HCT116 (cell line): ENCODE results near the gene UQCR11. TPM values are rescaled to one million over a fixed set of nuclear protein-coding genes. Genes with fewer than 3 reads are reported as not detected.

Experiments
- ATAC-seq: fragments of 200-7000 bp; cut with Tn5 transposase; 2 replicates; pipeline ENCODE4 v1.9.1; 2020; ENCODE audit warnings: mild to moderate bottlenecking, moderate library complexity
- BruUV-seq: library from RNA; stranded (reverse); fragments of 400-500 nt; replicated peaks from 2 replicates; lab custom pipeline; 2021; lab: Mats Ljungman, UMichigan
- CTCF ChIA-PET: fragments of 300-600 bp; sonication (Branson Sonifier 250); formaldehyde crosslinking; loops from one replicate; lab custom pipeline; 2021; ENCODE audit warnings: antibody characterized with exemption; lab: Charles Lee
- POLR2A ChIA-PET: fragments of 300-600, 350-600 bp; sonication (Branson Sonifier 250); formaldehyde crosslinking; loops from one replicate; lab custom pipeline; 2021; ENCODE audit warnings: antibody characterized with exemption; lab: Charles Lee
- RAD21 ChIA-PET, 2 experiments: fragments of 300-600 bp; sonication (Branson Sonifier 250); formaldehyde crosslinking; loops; one replicate each; lab custom pipeline; 2023; ENCODE audit warnings: low total read pairs in 2 of 2; ENCODE audit not compliant: uncharacterized antibody in 2 of 2, unreplicated experiment in 2 of 2, low non-redundant PET in 1 of 2; lab: Charles Lee
- DNase-seq: peaks from one replicate; pipeline ENCODE4 v3.0.0-alpha.2; 2010; ENCODE audit warnings: low read depth, low spot score
- H2AFZ ChIP-seq: fragments of 200-600 bp; shearing (Covaris generic), sonication (generic); 2 replicates; pipeline ENCODE4 v1.6.1; 2017; ENCODE audit warnings: low read depth, mixed run types, mixed read lengths, antibody characterized with exemption, low read length; ENCODE audit not compliant: poor library complexity, severe bottlenecking
- H3K27ac ChIP-seq: 2 replicates; pipeline ENCODE4 v1.5.1; 2012; ENCODE audit warnings: low read depth, low read length
- H3K27me3 ChIP-seq: fragments of 200-600 bp; sonication (generic); 2 replicates; pipeline ENCODE4 v1.6.1; 2016; ENCODE audit warnings: mixed run types, low read length, mixed read lengths; ENCODE audit not compliant: insufficient read depth
- H3K36me3 ChIP-seq, 2 experiments: fragments of 200-500 bp in 1 of 2; fragments of 200-600 bp in 1 of 2; sonication (Bioruptor generic) in 1 of 2; sonication (generic) in 1 of 2; 2 replicates each; pipeline versions ENCODE4 v1.5.1 to v1.6.1; 2014 to 2016; ENCODE audit warnings: low read length in 2 of 2, inconsistent platforms in 1 of 2, mixed read lengths in 1 of 2, mixed run types in 1 of 2; ENCODE audit not compliant: insufficient read depth in 2 of 2, control insufficient read depth in 1 of 2
- H3K4me1 ChIP-seq, 2 experiments: fragments of 200-600 bp in 1 of 2; sonication (generic) in 1 of 2; 2 replicates each; pipeline versions ENCODE4 v1.5.1 to v1.6.1; 2012 to 2017; ENCODE audit warnings: low read length in 2 of 2, inconsistent platforms in 1 of 2, mild to moderate bottlenecking in 1 of 2, mixed read lengths in 1 of 2, mixed run types in 1 of 2, moderate library complexity in 1 of 2; ENCODE audit not compliant: insufficient read depth in 2 of 2, control insufficient read depth in 1 of 2
- H3K4me2 ChIP-seq: fragments of 200-600 bp; sonication (generic); 2 replicates; pipeline ENCODE4 v1.6.1; 2017; ENCODE audit warnings: mixed run types, low read length, mixed read lengths
- H3K4me3 ChIP-seq, 2 experiments: fragments of 200-600 bp in 1 of 2; sonication (generic) in 1 of 2; replicated peaks in 1 of 2; 2 replicates each; pipeline ENCODE4 v1.5.1; 2011 to 2016; ENCODE audit warnings: low read length in 2 of 2, control low read depth in 1 of 2, low read depth in 1 of 2, mild to moderate bottlenecking in 1 of 2, mixed read lengths in 1 of 2, mixed run types in 1 of 2
- H3K79me2 ChIP-seq: fragments of 200-600 bp; sonication (generic); 2 replicates; pipeline ENCODE4 v1.6.1; 2017; ENCODE audit warnings: mild to moderate bottlenecking, mixed run types, low read length, moderate library complexity, mixed read lengths; ENCODE audit not compliant: insufficient read depth
- H3K9ac ChIP-seq: fragments of 200-600 bp; sonication (generic); 2 replicates; pipeline ENCODE4 v1.6.1; 2016; ENCODE audit warnings: low read length, mixed read lengths
- H3K9me2 ChIP-seq: fragments of 200-600 bp; sonication (generic), shearing (Covaris generic); 2 replicates; pipeline ENCODE4 v1.6.1; 2017; ENCODE audit warnings: mixed run types, mild to moderate bottlenecking, moderate library complexity; ENCODE audit not compliant: insufficient read depth
- H3K9me3 ChIP-seq, 2 experiments: fragments of 200-500 bp in 1 of 2; fragments of 200-600 bp in 1 of 2; sonication (Bioruptor generic) in 1 of 2; sonication (generic) in 1 of 2; 2 replicates each; pipeline ENCODE4 v1.6.1; 2014 to 2017; ENCODE audit warnings: low read length in 2 of 2, mixed read lengths in 2 of 2, inconsistent platforms in 1 of 2, low read depth in 1 of 2, mild to moderate bottlenecking in 1 of 2, mixed run types in 1 of 2, moderate library complexity in 1 of 2; ENCODE audit not compliant: control insufficient read depth in 1 of 2, insufficient read depth in 1 of 2
- H4K20me1 ChIP-seq: fragments of 200-600 bp; sonication (generic), shearing (Covaris generic); 2 replicates; pipeline ENCODE4 v1.6.1; 2017; ENCODE audit warnings: mixed run types, mild to moderate bottlenecking, moderate library complexity; ENCODE audit not compliant: insufficient read depth
- CEBPB ChIP-seq: IDR thresholded peaks from 2 replicates; pipeline ENCODE4 v1.6.1; 2012; ENCODE audit warnings: low read depth
- FOSL1 ChIP-seq: IDR thresholded peaks from 2 replicates; pipeline ENCODE4 v1.6.1; 2012; ENCODE audit warnings: low read depth
- JUND ChIP-seq: IDR thresholded peaks from 2 replicates; pipeline ENCODE4 v1.6.1; 2012
- POLR2AphosphoS5 ChIP-seq: IDR thresholded peaks from 2 replicates; pipeline ENCODE4 v1.6.1; 2011; ENCODE audit warnings: mild to moderate bottlenecking, low read depth, low read length, moderate library complexity
- RAD21 ChIP-seq: IDR thresholded peaks from 2 replicates; pipeline ENCODE4 v1.6.1; 2012; ENCODE audit warnings: low read depth, mild to moderate bottlenecking
- SIN3A ChIP-seq: IDR thresholded peaks from 2 replicates; pipeline ENCODE4 v1.6.1; 2012; ENCODE audit warnings: low read depth
- SP1 ChIP-seq: IDR thresholded peaks from 2 replicates; pipeline ENCODE4 v1.6.1; 2012; ENCODE audit warnings: low read depth
- SRF ChIP-seq: IDR thresholded peaks from 2 replicates; pipeline ENCODE4 v1.6.1; 2012; ENCODE audit warnings: low read depth
- TCF7L2 ChIP-seq: IDR thresholded peaks from 2 replicates; pipeline ENCODE4 v1.7.0; 2011; ENCODE audit warnings: borderline replicate concordance, inconsistent platforms; ENCODE audit not compliant: insufficient read depth, insufficient read length; ENCODE audit errors: extremely low read depth
- YY1 ChIP-seq: IDR thresholded peaks from 2 replicates; pipeline ENCODE4 v1.6.1; 2011; ENCODE audit warnings: low read length, low read depth, moderate library complexity, mild to moderate bottlenecking; ENCODE audit not compliant: insufficient replicate concordance; ENCODE audit errors: extremely low read depth
- ZNF274 ChIP-seq: fragments of 200-500 bp; sonication (Bioruptor generic); IDR thresholded peaks from 2 replicates; pipeline ENCODE4 v1.6.1; 2014; ENCODE audit warnings: mild to moderate bottlenecking, low read depth, low read length, inconsistent platforms
- intact Hi-C: fragments of 100-400 bp; cut with micrococcal nuclease; formaldehyde crosslinking; loops from 2 replicates; pipeline ENCODE4 v1.10.0; 2022
- total RNA-seq: library from RNA; stranded (reverse); gene quantifications from one replicate; pipeline ENCODE4 v1.2.1, GENCODE V29; 2021; ENCODE audit not compliant: unreplicated experiment
- TF ChIP-seq, protein P1 (sequence below): IDR thresholded peaks from 2 replicates; pipeline ENCODE4 v1.6.1; 2012
- TF ChIP-seq, protein P2 (sequence below): IDR thresholded peaks from 2 replicates; pipeline ENCODE4 v1.6.1; 2012
- TF ChIP-seq, protein P3 (sequence below), 3 experiments: fragments of 200-600 bp in 1 of 3; sonication (generic) in 1 of 3; IDR thresholded peaks in 2 of 3; conservative IDR thresholded peaks in 1 of 3; 2 replicates each; pipeline ENCODE4 v1.5.1; 2012 to 2017; ENCODE audit warnings: low read depth in 2 of 3, low read length in 2 of 3, antibody characterized with exemption in 1 of 3, borderline replicate concordance in 1 of 3, control low read depth in 1 of 3, mild to moderate bottlenecking in 1 of 3, mixed read lengths in 1 of 3, mixed run types in 1 of 3, moderate library complexity in 1 of 3; ENCODE audit not compliant: insufficient read depth in 1 of 3

UQCR11 gene
- total RNA-seq, 1 experiment from 2014 or later: 303 TPM

DNA sequence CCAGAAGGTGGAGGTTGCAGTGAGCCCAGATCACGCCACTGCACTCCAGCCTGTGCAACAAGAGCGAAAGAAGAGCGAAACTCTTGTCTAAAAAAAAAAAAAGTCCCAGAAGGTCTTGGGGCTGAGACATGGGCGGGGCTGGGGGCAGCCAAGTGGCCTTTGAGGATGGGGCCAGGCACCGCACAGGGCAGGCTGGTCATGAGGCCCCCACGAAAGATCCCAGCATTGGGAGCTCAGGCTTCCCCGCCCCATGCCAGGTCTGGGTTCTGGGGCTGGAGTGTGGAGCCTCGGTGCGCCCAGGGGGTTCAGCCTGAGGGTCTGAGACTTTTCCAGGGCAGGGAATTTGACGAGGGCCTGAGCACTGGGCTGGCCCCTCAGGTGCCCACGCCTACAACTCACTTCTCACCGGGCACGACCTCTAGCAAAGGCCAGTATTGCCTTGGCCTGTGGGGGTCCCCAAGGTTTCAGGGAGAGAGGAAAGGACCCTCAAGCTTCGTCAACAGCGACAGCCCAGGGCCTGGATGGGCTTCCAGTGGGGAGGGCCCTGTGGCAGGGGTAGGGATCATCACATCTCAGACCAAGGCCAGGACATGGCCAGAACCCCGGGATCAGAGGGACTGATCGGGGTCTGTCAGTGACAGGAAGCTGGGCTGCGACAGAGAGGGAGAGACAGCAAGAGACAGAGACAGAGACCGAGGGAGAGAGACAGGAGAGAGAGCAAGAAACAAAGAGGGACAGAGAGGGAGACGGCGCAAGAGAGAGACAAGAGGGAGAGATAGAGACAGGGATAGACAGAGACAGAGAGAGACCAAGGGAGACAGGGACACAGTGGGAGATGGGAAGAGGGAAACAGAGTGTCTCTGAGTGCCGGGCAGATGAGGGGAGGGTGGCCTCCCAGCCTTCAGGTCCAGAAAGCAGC lies 29.7 kb downstream of the UQCR11 start:
- Histone ChIP-seq H3K4me3 (no peak overlapping the region), H3K9me2 (no peaks in the 10 kb centered on the region), H4K20me1 (no peaks in the 10 kb centered on the region), H3K4me2 (no peak overlapping the region), H3K9me3 (no peaks in the 10 kb centered on the region), H2AFZ (no peak overlapping the region), H3K4me1 (no peaks in the 10 kb centered on the region), H3K36me3 (peaks cover 4 to 5% of the 10 kb centered on the region in 2 experiments; a peak in 1 of 4 replicates), H3K9ac (no peak overlapping the region), H3K27ac (no peak overlapping the region), H3K79me2 (no peaks in the 10 kb centered on the region), H3K27me3 (no peaks in the 10 kb centered on the region)
- POLR2A ChIA-PET: no interaction called here
- TF ChIP-seq ZNF274 (no peak), JUND (no peak), RAD21 (no peak), CEBPB (no peak), FOSL1 (no peak), TCF7L2 (no peak), SP1 (no peak), POLR2AphosphoS5 (no peak), SRF (no peak), SIN3A (no peak), YY1 (no peak)
- TF ChIP-seq, protein P1, sequence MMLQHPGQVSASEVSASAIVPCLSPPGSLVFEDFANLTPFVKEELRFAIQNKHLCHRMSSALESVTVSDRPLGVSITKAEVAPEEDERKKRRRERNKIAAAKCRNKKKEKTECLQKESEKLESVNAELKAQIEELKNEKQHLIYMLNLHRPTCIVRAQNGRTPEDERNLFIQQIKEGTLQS: no peak
- TF ChIP-seq, protein P2, sequence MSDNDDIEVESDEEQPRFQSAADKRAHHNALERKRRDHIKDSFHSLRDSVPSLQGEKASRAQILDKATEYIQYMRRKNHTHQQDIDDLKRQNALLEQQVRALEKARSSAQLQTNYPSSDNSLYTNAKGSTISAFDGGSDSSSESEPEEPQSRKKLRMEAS: no peak
- TF ChIP-seq, protein P3, sequence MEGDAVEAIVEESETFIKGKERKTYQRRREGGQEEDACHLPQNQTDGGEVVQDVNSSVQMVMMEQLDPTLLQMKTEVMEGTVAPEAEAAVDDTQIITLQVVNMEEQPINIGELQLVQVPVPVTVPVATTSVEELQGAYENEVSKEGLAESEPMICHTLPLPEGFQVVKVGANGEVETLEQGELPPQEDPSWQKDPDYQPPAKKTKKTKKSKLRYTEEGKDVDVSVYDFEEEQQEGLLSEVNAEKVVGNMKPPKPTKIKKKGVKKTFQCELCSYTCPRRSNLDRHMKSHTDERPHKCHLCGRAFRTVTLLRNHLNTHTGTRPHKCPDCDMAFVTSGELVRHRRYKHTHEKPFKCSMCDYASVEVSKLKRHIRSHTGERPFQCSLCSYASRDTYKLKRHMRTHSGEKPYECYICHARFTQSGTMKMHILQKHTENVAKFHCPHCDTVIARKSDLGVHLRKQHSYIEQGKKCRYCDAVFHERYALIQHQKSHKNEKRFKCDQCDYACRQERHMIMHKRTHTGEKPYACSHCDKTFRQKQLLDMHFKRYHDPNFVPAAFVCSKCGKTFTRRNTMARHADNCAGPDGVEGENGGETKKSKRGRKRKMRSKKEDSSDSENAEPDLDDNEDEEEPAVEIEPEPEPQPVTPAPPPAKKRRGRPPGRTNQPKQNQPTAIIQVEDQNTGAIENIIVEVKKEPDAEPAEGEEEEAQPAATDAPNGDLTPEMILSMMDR (IDR thresholded peaks at IDR 0.05 in 2 of 3, conservative IDR thresholded peaks at IDR 0.05 in 1 of 3; ENCODE audit: borderline replicate concordance in 1 of 3, insufficient read depth in 1 of 3, low read depth in 2 of 3, low read length in 2 of 3): no peak
- no TSS peak for BruUV-seq
- CTCF ChIA-PET: no interaction called here
- ATAC-seq (0 out of 2 replicates have a peak, but pooled peaks have one; percentile 5), DNase-seq (no peak)
- intact Hi-C loops: no loop called here
- RAD21 ChIA-PET: interaction anchor here in 1 of 2 experiments (0.7 kb wide), 1 partner anchor 13 kb away, joined by 3 read pairs; no protein-coding TSS in a partner anchor
